Tracheal epithelial cell (primary cell): ENCODE measurements around the gene NKX2-4. TPM values are rescaled to one million over a fixed set of nuclear protein-coding genes. Genes with fewer than 3 reads are reported as not detected.

Experiments used
- total RNA-seq: library from RNA; depleted of rRNA; stranded (reverse); fragments of >200 nt; gene quantifications from 2 replicates; pipeline ENCODE4 v1.2.1, GENCODE V29; 2014

Gene NKX2-4
- total RNA-seq: not detected in 2 replicates

GRCh38 chr20:21397341-21398108 lies at the start of gene NKX2-4:
TSS of gene NKX2-4 (minus strand) at chr20:21397526. CDS start at chr20:21397399, 127 bp downstream.

Other genes starting within 250 kb of the NKX2-4 start
- gene XRN2, start 94.2 kb downstream of the NKX2-4 start, total RNA-seq: 75.9 and 86.0 TPM in 2 replicates
- gene NKX2-2, start 116.5 kb upstream of the NKX2-4 start, total RNA-seq: not detected in 2 replicates